Stomach (tissue), 4 donors: Measurements from ENCODE around the gene CPSF6.

Source experiments
- CTCF ChIP-seq, 7 experiments: fragments of 450-650 bp in 4 of 7; fragments of 200-600 bp in 3 of 7; sonication (generic) in 3 of 7; IDR thresholded peaks; one replicate each; pipeline ENCODE4 v1.5.1; 2016 to 2019; ENCODE audit warnings: antibody characterized with exemption in 7 of 7, control low read depth in 2 of 7, mild to moderate bottlenecking in 1 of 7
- EP300 ChIP-seq: sonication (generic); formaldehyde crosslinking; IDR thresholded peaks from one replicate; pipeline ENCODE4 v1.6.1; 2017; ENCODE audit warnings: antibody characterized with exemption
- POLR2A ChIP-seq, 4 donors: fragments of 450-650 bp; IDR thresholded peaks; one replicate each; pipeline ENCODE4 v1.6.1; 2016; ENCODE audit warnings: antibody characterized with exemption in 4 of 4, control low read depth in 2 of 4, mild to moderate bottlenecking in 1 of 4, moderate library complexity in 1 of 4

GRCh38 chr12:69210661-69211060, 28.7 kb upstream of the CPSF6 start:
- TF ChIP-seq POLR2A (IDR thresholded peaks at IDR 0.05) = no peak
- TF ChIP-seq CTCF (IDR thresholded peaks at IDR 0.05) = no peak
- no peak for TF ChIP-seq EP300
